Adrenal gland (tissue), 5 donors: ENCODE results near the gene DPH1.

Experiments
- POLR2A ChIP-seq, 2 donors: fragments of 450-650 bp; IDR thresholded peaks; one replicate each; pipeline ENCODE4 v1.6.1; 2017; ENCODE audit warnings: antibody characterized with exemption in 2 of 2, mild to moderate bottlenecking in 2 of 2, moderate library complexity in 1 of 2
- TF ChIP-seq, protein P1 (sequence below), 6 experiments: fragments of 450-650 bp in 4 of 6; fragments of 200-600 bp in 2 of 6; sonication (generic) in 1 of 6; IDR thresholded peaks; 1 replicate in 5 of 6; 2 replicates in 1 of 6; pipeline versions ENCODE4 v1.5.1 to v1.8.0; 2016 to 2021; ENCODE audit warnings: antibody characterized with exemption in 6 of 6, mild to moderate bottlenecking in 2 of 6, moderate library complexity in 1 of 6
- donor health status: DM: no; HTN: no; CAD: no.

DNA sequence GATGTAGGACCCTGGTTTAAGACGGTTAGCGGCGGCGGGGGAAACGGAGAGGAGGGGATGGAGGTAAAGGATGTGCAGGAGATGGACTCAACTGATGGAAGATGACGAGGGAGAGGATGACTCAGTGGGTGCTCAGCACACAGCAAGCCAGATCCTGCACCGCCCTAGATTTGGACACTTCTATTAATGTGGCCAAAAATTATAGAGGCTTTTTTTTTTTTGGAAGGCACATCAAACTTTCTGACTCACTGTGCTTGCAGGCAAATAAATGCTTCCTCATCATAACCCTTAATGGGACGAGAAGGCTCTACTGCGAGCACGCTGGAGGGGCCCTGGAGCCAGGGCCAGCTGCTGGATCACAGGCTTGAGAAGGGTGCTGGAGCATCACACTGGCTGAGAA is 40.8 kb upstream of the DPH1 start:
- TF ChIP-seq, protein P1, sequence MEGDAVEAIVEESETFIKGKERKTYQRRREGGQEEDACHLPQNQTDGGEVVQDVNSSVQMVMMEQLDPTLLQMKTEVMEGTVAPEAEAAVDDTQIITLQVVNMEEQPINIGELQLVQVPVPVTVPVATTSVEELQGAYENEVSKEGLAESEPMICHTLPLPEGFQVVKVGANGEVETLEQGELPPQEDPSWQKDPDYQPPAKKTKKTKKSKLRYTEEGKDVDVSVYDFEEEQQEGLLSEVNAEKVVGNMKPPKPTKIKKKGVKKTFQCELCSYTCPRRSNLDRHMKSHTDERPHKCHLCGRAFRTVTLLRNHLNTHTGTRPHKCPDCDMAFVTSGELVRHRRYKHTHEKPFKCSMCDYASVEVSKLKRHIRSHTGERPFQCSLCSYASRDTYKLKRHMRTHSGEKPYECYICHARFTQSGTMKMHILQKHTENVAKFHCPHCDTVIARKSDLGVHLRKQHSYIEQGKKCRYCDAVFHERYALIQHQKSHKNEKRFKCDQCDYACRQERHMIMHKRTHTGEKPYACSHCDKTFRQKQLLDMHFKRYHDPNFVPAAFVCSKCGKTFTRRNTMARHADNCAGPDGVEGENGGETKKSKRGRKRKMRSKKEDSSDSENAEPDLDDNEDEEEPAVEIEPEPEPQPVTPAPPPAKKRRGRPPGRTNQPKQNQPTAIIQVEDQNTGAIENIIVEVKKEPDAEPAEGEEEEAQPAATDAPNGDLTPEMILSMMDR (IDR thresholded peaks at IDR 0.05): no peak
- peak in 1 of 2 donors; percentile 40 for TF ChIP-seq POLR2A (IDR thresholded peaks at IDR 0.05)
